GM19438 (cell line): ENCODE results near the gene GPR148.

Experiments used
- ATAC-seq: cut with Tn5 transposase; IDR thresholded peaks from one replicate; pipeline ENCODE4 v1.9.1; 2021; ENCODE audit warnings: low read depth; ENCODE audit not compliant: unreplicated experiment

Gene GPR148

DNA sequence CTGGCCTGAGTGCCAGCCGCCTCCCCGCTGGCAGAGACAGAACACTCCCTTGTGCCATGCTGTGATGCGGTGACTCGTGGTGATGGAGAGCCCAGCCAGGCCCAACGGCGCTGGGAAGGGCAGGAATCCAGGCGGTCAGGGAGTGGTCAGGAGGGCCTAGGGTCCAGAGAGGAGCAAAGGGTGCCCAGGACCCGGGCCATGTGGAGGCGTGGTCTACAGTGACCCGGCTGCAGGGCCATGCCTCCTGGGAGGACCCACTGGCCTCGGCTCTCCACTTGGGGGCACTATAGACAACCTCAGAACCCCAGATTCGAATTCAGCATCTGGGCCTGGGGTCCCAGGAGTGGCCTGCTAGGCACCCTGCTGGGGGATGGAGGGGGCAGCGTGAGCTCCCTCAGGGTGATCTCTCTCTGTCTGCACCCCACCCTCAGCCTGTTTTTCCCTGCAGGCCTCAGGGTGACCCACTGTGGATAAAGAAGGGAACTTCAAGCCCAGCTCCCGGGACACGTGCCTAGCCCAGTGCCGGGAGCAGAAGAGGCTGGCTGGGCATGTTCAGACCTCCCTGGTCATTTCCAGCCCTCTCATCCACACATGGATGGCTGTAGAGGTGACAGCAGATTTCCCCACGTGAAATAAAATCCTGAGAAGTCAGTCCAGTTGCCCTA is 39.5 kb downstream of the GPR148 start:
- no peak for ATAC-seq

GRCh38 chr2:130769343-130769907 is 40.6 kb downstream of the GPR148 start:
- no peak for ATAC-seq

- ATAC-seq = no peak
Observed at GRCh38 chr2:130776550-130776949, 47.7 kb downstream of the GPR148 start.

- no peak for ATAC-seq
Observed at GRCh38 chr2:130778781-130779180, 49.9 kb downstream of the GPR148 start.
